Fibroblast of lung (primary cell): ENCODE data around the gene CFAP410. TPM values are rescaled to one million over a fixed set of nuclear protein-coding genes. Genes with fewer than 3 reads are reported as not detected.

Source experiments
- DNase-seq, 2 donors: peaks; one replicate each; pipeline versions ENCODE4 v3.0.0 to v3.0.0-alpha.2; 2010; ENCODE audit warnings: low read depth in 2 of 2
- H2AFZ ChIP-seq: 2 replicates; pipeline ENCODE4 v1.5.1; 2012; ENCODE audit warnings: low read length, control low read depth, inconsistent platforms
- H3K27ac ChIP-seq: 2 replicates; pipeline ENCODE4 v1.5.1; 2011; ENCODE audit warnings: low read length, control low read depth; ENCODE audit not compliant: insufficient read depth
- H3K27me3 ChIP-seq: 2 replicates; pipeline ENCODE4 v1.5.1; 2011; ENCODE audit warnings: mild to moderate bottlenecking, low read length; ENCODE audit not compliant: control insufficient read depth, insufficient read depth
- H3K36me3 ChIP-seq: 2 replicates; pipeline ENCODE4 v1.5.1; 2011; ENCODE audit warnings: low read length; ENCODE audit not compliant: control insufficient read depth, insufficient read depth
- H3K4me1 ChIP-seq: 2 replicates; pipeline ENCODE4 v1.5.1; 2011; ENCODE audit warnings: low read length; ENCODE audit not compliant: control insufficient read depth, insufficient read depth; ENCODE audit errors: extremely low read depth
- H3K4me2 ChIP-seq: 2 replicates; pipeline ENCODE4 v1.5.1; 2011; ENCODE audit warnings: low read length, control low read depth; ENCODE audit not compliant: insufficient read depth; ENCODE audit errors: extremely low read depth
- H3K4me3 ChIP-seq, 4 experiments: fragments of 200-600 bp in 1 of 4; sonication (generic) in 1 of 4; replicated peaks in 1 of 4; 2 replicates each; pipeline ENCODE4 v1.5.1; 2011 to 2016; ENCODE audit warnings: low read length in 4 of 4, low read depth in 3 of 4, mild to moderate bottlenecking in 3 of 4, control low read depth in 2 of 4, inconsistent platforms in 1 of 4, mixed read lengths in 1 of 4; ENCODE audit not compliant: insufficient read depth in 1 of 4; ENCODE audit errors: control extremely low read depth in 1 of 4
- H3K79me2 ChIP-seq: 2 replicates; pipeline ENCODE4 v1.5.1; 2012; ENCODE audit warnings: mild to moderate bottlenecking, low read length, inconsistent platforms; ENCODE audit not compliant: control insufficient read depth, insufficient read depth
- H3K9ac ChIP-seq: 2 replicates; pipeline ENCODE4 v1.5.1; 2011; ENCODE audit warnings: mild to moderate bottlenecking, low read length, control low read depth; ENCODE audit not compliant: insufficient read depth
- H3K9me3 ChIP-seq: 2 replicates; pipeline ENCODE4 v1.5.1; 2012; ENCODE audit warnings: low read depth, low read length; ENCODE audit not compliant: control insufficient read depth, insufficient read depth
- H4K20me1 ChIP-seq: 2 replicates; pipeline ENCODE4 v1.5.1; 2011; ENCODE audit warnings: low read length; ENCODE audit not compliant: control insufficient read depth, insufficient read depth; ENCODE audit errors: extremely low read depth
- EZH2 ChIP-seq: IDR thresholded peaks from 2 replicates; pipeline ENCODE4 v1.5.1; 2012; ENCODE audit warnings: low read length, control low read depth, mild to moderate bottlenecking; ENCODE audit errors: missing control alignments
- polyA plus RNA-seq, 2 donors: library from polyadenylated mRNA; depleted of rRNA in 1 of 2; stranded (reverse) in 1 of 2; unstranded in 1 of 2; fragments of >200 nt; gene quantifications; 2 replicates each; pipeline ENCODE4 v1.2.1, GENCODE V29; 2011 to 2012; ENCODE audit warnings: missing spikeins in 1 of 2
- total RNA-seq: library from RNA; depleted of rRNA; stranded (reverse); fragments of >200 nt; gene quantifications from 2 replicates; pipeline ENCODE4 v1.2.1, GENCODE V29; 2014
- TF ChIP-seq, protein P1 (sequence below), 2 donors: IDR thresholded peaks in 1 of 2; conservative IDR thresholded peaks in 1 of 2; 1 replicate in 1 of 2; 2 replicates in 1 of 2; pipeline ENCODE4 v1.5.1; 2011 to 2012; ENCODE audit warnings: low read length in 2 of 2, control low read depth in 1 of 2, inconsistent platforms in 1 of 2, low read depth in 1 of 2, mild to moderate bottlenecking in 1 of 2

Gene CFAP410
- total and polyA plus RNA-seq, 2 donors (not counting 1 experiment from before 2014, with no cell fraction given) = 4.9 to 7.1 TPM

DNA sequence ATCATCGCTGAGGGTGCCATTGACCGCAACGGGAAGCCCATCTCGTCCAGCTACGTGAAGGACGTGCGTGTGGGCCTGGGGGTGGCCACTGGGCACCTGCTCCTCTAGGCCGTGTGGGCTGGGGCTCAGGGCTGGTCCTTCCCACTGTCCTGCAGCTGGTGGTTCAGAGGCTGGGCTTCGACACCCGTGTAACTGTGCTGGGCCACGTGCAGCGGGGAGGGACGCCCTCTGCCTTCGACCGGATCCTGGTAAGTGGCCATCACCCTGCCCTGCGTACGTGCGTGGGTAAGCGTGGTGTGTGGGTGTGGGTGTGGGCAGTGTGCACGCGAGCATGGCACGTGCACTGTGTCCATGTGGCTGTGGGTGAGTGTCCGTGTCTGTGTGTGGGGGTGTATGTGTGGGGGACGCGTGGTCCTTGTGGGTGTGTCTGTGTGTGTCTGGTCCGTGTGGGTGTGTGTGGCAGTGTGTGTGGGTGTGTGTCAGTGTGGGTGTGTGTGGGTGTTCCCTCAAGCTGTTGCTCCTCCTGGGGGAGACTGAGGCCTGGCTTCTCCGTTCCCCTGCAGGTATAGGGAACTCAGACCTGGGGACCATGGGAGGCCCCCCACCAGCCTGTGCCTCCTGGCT is 22.8 kb downstream of the CFAP410 start:
- no peak overlapping the region for H3K4me3 ChIP-seq
- H3K36me3 ChIP-seq = peaks cover 16% of the 10 kb centered on the region
- H3K79me2 ChIP-seq = no peaks in the 10 kb centered on the region
- no peaks in the 10 kb centered on the region for H3K9me3 ChIP-seq
- no peak for TF ChIP-seq EZH2
- TF ChIP-seq, protein P1, sequence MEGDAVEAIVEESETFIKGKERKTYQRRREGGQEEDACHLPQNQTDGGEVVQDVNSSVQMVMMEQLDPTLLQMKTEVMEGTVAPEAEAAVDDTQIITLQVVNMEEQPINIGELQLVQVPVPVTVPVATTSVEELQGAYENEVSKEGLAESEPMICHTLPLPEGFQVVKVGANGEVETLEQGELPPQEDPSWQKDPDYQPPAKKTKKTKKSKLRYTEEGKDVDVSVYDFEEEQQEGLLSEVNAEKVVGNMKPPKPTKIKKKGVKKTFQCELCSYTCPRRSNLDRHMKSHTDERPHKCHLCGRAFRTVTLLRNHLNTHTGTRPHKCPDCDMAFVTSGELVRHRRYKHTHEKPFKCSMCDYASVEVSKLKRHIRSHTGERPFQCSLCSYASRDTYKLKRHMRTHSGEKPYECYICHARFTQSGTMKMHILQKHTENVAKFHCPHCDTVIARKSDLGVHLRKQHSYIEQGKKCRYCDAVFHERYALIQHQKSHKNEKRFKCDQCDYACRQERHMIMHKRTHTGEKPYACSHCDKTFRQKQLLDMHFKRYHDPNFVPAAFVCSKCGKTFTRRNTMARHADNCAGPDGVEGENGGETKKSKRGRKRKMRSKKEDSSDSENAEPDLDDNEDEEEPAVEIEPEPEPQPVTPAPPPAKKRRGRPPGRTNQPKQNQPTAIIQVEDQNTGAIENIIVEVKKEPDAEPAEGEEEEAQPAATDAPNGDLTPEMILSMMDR (conservative IDR thresholded peaks at IDR 0.05 in 1 of 2, IDR thresholded peaks at IDR 0.05 in 1 of 2; ENCODE audit: low read depth in 1 of 2, low read length in 2 of 2) = no peak
- H3K27ac ChIP-seq = no peak overlapping the region
- no peaks in the 10 kb centered on the region for H4K20me1 ChIP-seq
- H2AFZ ChIP-seq = no peak overlapping the region
- no peaks in the 10 kb centered on the region for H3K27me3 ChIP-seq
- no peak overlapping the region for H3K4me2 ChIP-seq
- DNase-seq = no peak
- H3K9ac ChIP-seq = no peak overlapping the region
- no peaks in the 10 kb centered on the region for H3K4me1 ChIP-seq

DNA sequence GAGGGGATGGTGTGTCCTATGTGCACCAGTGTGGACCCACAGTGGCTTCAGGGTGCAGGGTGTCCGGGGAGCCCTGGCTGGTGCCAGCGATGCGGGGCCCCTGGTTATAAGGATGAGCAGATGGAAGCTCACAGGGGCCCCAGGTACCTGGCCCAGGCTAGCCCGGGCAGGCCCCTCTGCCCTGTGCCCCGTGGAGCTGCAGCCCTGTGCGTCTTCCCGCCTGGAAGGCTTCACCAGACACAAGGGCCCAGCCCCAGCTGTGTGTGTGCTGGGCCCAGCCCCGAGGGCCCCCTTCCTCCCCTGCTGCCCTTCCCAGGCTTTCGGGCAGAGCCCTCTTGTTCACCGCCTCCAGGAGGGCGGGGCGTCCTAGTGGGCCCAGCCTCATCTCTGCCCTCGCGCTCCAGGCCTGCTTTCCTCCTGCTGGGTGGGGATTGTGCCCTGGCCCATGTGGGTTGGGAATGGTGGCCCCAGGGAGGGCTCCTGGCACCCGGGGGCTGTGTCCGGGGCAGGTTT is 23.4 kb downstream of the CFAP410 start:
- no peak overlapping the region for H3K4me3 ChIP-seq
- no peaks in the 10 kb centered on the region for H4K20me1 ChIP-seq
- no peak for DNase-seq
- no peaks in the 10 kb centered on the region for H3K9me3 ChIP-seq
- no peak overlapping the region for H3K27ac ChIP-seq
- no peak overlapping the region for H3K9ac ChIP-seq
- TF ChIP-seq EZH2 = no peak
- TF ChIP-seq, protein P1 (conservative IDR thresholded peaks at IDR 0.05 in 1 of 2, IDR thresholded peaks at IDR 0.05 in 1 of 2; ENCODE audit: low read depth in 1 of 2, low read length in 2 of 2) = no peak
- H3K36me3 ChIP-seq = peaks cover 21% of the 10 kb centered on the region
- no peaks in the 10 kb centered on the region for H3K79me2 ChIP-seq
- H3K4me2 ChIP-seq = no peak overlapping the region
- no peaks in the 10 kb centered on the region for H3K4me1 ChIP-seq
- no peak overlapping the region for H2AFZ ChIP-seq
- no peaks in the 10 kb centered on the region for H3K27me3 ChIP-seq

DNA sequence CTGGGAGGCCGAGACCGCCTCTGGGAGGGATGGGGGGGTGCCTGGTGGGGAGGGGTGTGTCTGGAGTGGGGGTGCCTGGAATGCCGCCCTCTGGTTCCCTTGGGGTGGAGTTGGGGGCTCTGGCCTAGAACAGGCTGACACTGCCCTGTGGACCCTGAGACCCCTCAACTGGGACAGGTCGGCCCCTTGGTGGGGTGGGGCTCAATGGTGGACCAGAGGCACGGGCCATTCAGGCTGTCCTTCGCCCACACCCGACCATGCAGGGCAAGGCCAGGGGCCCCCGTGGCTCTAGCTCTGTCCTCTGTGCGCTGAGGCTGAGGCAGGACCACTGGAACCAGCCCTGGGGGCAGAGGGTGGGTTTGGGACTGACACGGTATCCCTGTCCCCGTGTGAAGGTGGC is 24.6 kb downstream of the CFAP410 start:
- Histone ChIP-seq H3K79me2 (no peaks in the 10 kb centered on the region), H3K9me3 (no peaks in the 10 kb centered on the region), H3K27ac (no peak overlapping the region), H3K27me3 (no peaks in the 10 kb centered on the region), H4K20me1 (no peaks in the 10 kb centered on the region), H2AFZ (no peak overlapping the region), H3K4me2 (no peak overlapping the region), H3K4me3 (no peak overlapping the region), H3K4me1 (no peaks in the 10 kb centered on the region), H3K36me3 (peaks cover 20% of the 10 kb centered on the region), H3K9ac (no peak overlapping the region)
- DNase-seq = no peak
- no peak for TF ChIP-seq EZH2
- TF ChIP-seq, protein P1 (conservative IDR thresholded peaks at IDR 0.05 in 1 of 2, IDR thresholded peaks at IDR 0.05 in 1 of 2; ENCODE audit: low read depth in 1 of 2, low read length in 2 of 2) = no peak
